Fibroblast of lung (primary cell): ENCODE data around the gene WNT2B.

Experiments
- CTCF ChIP-seq, 2 donors: IDR thresholded peaks in 1 of 2; conservative IDR thresholded peaks in 1 of 2; 1 replicate in 1 of 2; 2 replicates in 1 of 2; pipeline ENCODE4 v1.5.1; 2011 to 2012; ENCODE audit warnings: low read length in 2 of 2, control low read depth in 1 of 2, inconsistent platforms in 1 of 2, low read depth in 1 of 2, mild to moderate bottlenecking in 1 of 2
- EZH2 ChIP-seq: IDR thresholded peaks from 2 replicates; pipeline ENCODE4 v1.5.1; 2012; ENCODE audit warnings: low read length, control low read depth, mild to moderate bottlenecking; ENCODE audit errors: missing control alignments

GRCh38 chr1:112493351-112493750 is 15.4 kb upstream of the WNT2B start:
- TF ChIP-seq CTCF (conservative IDR thresholded peaks at IDR 0.05 in 1 of 2, IDR thresholded peaks at IDR 0.05 in 1 of 2; ENCODE audit: low read depth in 1 of 2, low read length in 2 of 2) (no peak), EZH2 (no peak)
